ENCODE data around the gene AFF3. TPM values are rescaled to one million over a fixed set of nuclear protein-coding genes. Genes with fewer than 3 reads are reported as not detected.

The AFF3 gene
- total and polyA plus RNA-seq, 2 experiments from 2014 or later: 12.0 to 12.8 TPM

GRCh38 chr2:99605036-99605435, 537.4 kb downstream of the AFF3 start:
- no peak overlapping the region for H3K4me3 ChIP-seq
- no peak overlapping the region for H3K27ac ChIP-seq
- no peaks in the 10 kb centered on the region for H3K36me3 ChIP-seq
- H3K27me3 ChIP-seq: no peaks in the 10 kb centered on the region
- H3K4me1 ChIP-seq (ENCODE audit: low read depth): peaks cover 14% of the 10 kb centered on the region
- no peaks in the 10 kb centered on the region for H3K9me3 ChIP-seq (ENCODE audit: low read depth)
- no peak for DNase-seq (ENCODE audit: low read depth in 1 of 2, low spot score in 1 of 2)
- TF ChIP-seq CTCF (IDR thresholded peaks at IDR 0.05; ENCODE audit: low read depth, low read length): no peak

- no peak for TF ChIP-seq CTCF (IDR thresholded peaks at IDR 0.05; ENCODE audit: low read depth, low read length)
- no peak overlapping the region for H3K27ac ChIP-seq
Measured at GRCh38 chr2:99602476-99602875, 539.9 kb downstream of the AFF3 start.

GRCh38 chr2:99600981-99601651, 541.3 kb downstream of the AFF3 start:
- H3K4me3 ChIP-seq: no peak overlapping the region
- no peak for DNase-seq (ENCODE audit: low read depth in 1 of 2, low spot score in 1 of 2)
- no peaks in the 10 kb centered on the region for H3K36me3 ChIP-seq
- H3K9me3 ChIP-seq (ENCODE audit: low read depth): no peaks in the 10 kb centered on the region
- TF ChIP-seq CTCF (IDR thresholded peaks at IDR 0.05; ENCODE audit: low read depth, low read length): no peak
- no peaks in the 10 kb centered on the region for H3K27me3 ChIP-seq
- peaks cover 24% of the 10 kb centered on the region for H3K4me1 ChIP-seq (ENCODE audit: low read depth)
- H3K27ac ChIP-seq: no peak overlapping the region

More at GRCh38 chr2:99602476-99602875, 539.9 kb downstream of the AFF3 start:
- Histone ChIP-seq H3K4me1 (ENCODE audit: low read depth) (peaks cover 24% of the 10 kb centered on the region), H3K27me3 (no peaks in the 10 kb centered on the region), H3K36me3 (no peaks in the 10 kb centered on the region), H3K4me3 (no peak overlapping the region), H3K9me3 (ENCODE audit: low read depth) (no peaks in the 10 kb centered on the region)
- peak in 1 of 2 donors; percentile 29 for DNase-seq (ENCODE audit: low read depth in 1 of 2, low spot score in 1 of 2)

GRCh38 chr2:99598441-99598840, 543.9 kb downstream of the AFF3 start:
- no peaks in the 10 kb centered on the region for H3K36me3 ChIP-seq
- no peak overlapping the region for H3K27ac ChIP-seq
- no peak overlapping the region for H3K4me3 ChIP-seq
- H3K9me3 ChIP-seq (ENCODE audit: low read depth): no peaks in the 10 kb centered on the region
- DNase-seq (ENCODE audit: low read depth in 1 of 2, low spot score in 1 of 2): no peak
- TF ChIP-seq CTCF (IDR thresholded peaks at IDR 0.05; ENCODE audit: low read depth, low read length): no peak
- no peaks in the 10 kb centered on the region for H3K27me3 ChIP-seq
- H3K4me1 ChIP-seq (ENCODE audit: low read depth): peaks cover 24% of the 10 kb centered on the region

- Histone ChIP-seq H3K4me3 (no peak overlapping the region), H3K9me3 (ENCODE audit: low read depth) (no peaks in the 10 kb centered on the region), H3K27ac (no peak overlapping the region), H3K36me3 (no peaks in the 10 kb centered on the region), H3K27me3 (no peaks in the 10 kb centered on the region), H3K4me1 (ENCODE audit: low read depth) (peaks cover 16% of the 10 kb centered on the region)
- DNase-seq (ENCODE audit: low read depth in 1 of 2, low spot score in 1 of 2): no peak
- no peak for TF ChIP-seq CTCF (IDR thresholded peaks at IDR 0.05; ENCODE audit: low read depth, low read length)
Measured at GRCh38 chr2:99597616-99598015, 544.8 kb downstream of the AFF3 start.

Measured in cardiac muscle cell (in vitro differentiated cells and primary cell).